GOT3 (cell line): ENCODE measurements around the gene RBM33.

Experiments
- DNase-seq: peaks from one replicate; lab custom pipeline; 2025; ENCODE audit warnings: mixed read lengths; lab: John Stamatoyannopoulos, UW

The RBM33 gene

GRCh38 chr7:155750255-155751125 is 106.0 kb downstream of the RBM33 start:
- DNase-seq, result no peak

GRCh38 chr7:155751409-155751808 is 106.9 kb downstream of the RBM33 start:
- DNase-seq, result no peak

- DNase-seq, result no peak
These were observed 108.4 kb downstream of the RBM33 start for GRCh38 chr7:155752756-155753445.

GRCh38 chr7:155753446-155753965 is 109.0 kb downstream of the RBM33 start:
- no peak for DNase-seq

GRCh38 chr7:155754165-155754564 is 109.7 kb downstream of the RBM33 start:
- DNase-seq, result no peak

GRCh38 chr7:155755026-155755425 is 110.6 kb downstream of the RBM33 start:
- no peak for DNase-seq

- DNase-seq, result no peak
These were observed 111.9 kb downstream of the RBM33 start for GRCh38 chr7:155756322-155756721.

GRCh38 chr7:155758348-155758747 is 113.9 kb downstream of the RBM33 start:
- DNase-seq, result no peak

GRCh38 chr7:155759740-155760430 is 115.4 kb downstream of the RBM33 start:
- no peak for DNase-seq

GRCh38 chr7:155761162-155761561 is 116.7 kb downstream of the RBM33 start:
- no peak for DNase-seq

GRCh38 chr7:155762036-155762435 is 117.6 kb downstream of the RBM33 start:
- DNase-seq, result no peak

GRCh38 chr7:155762655-155763054 is 118.2 kb downstream of the RBM33 start:
- no peak for DNase-seq

- no peak for DNase-seq
These were observed 118.7 kb downstream of the RBM33 start for GRCh38 chr7:155763122-155763521.

GRCh38 chr7:155763691-155764437 is 119.4 kb downstream of the RBM33 start:
- DNase-seq, result no peak

- no peak for DNase-seq
These were observed 120.0 kb downstream of the RBM33 start for GRCh38 chr7:155764438-155764793.

GRCh38 chr7:155765458-155765857 is 121.0 kb downstream of the RBM33 start:
- no peak for DNase-seq

- no peak for DNase-seq
These were observed 121.9 kb downstream of the RBM33 start for GRCh38 chr7:155766386-155766785.

- no peak for DNase-seq
These were observed 122.8 kb downstream of the RBM33 start for GRCh38 chr7:155766966-155767916.

GRCh38 chr7:155769701-155770100 is 125.2 kb downstream of the RBM33 start:
- no peak for DNase-seq

GRCh38 chr7:155770241-155770640 is 125.8 kb downstream of the RBM33 start:
- DNase-seq, result no peak

- no peak for DNase-seq
These were observed 129.1 kb downstream of the RBM33 start for GRCh38 chr7:155773531-155773930.
